Activated T-cell treated with anti-CD3 and anti-CD28 coated beads, Interleukin-2, amount 50 U/mL, for 24 hours (primary cell): ENCODE data around the gene PPTC7.
A peak's percentile ranks its signal among the peaks of the same experiment; 100 is the strongest.
"Not testable (repeated sequence)": the region's sequence is repeated elsewhere in the genome, so short reads cannot be mapped to it uniquely, and the experiment has no call there.

Experiments used
- DNase-seq: peaks from one replicate; pipeline ENCODE4 v3.0.0-alpha.2; 2020
- H3K27ac Mint-ChIP-seq: 2 replicates; pipeline ENCODE4 v1.8.0; 2020; ENCODE audit warnings: mild to moderate bottlenecking, mixed read lengths
- H3K27me3 Mint-ChIP-seq: 2 replicates; pipeline ENCODE4 v1.8.0; 2020; ENCODE audit warnings: mixed read lengths
- H3K36me3 Mint-ChIP-seq: 2 replicates; pipeline ENCODE4 v1.8.0; 2020; ENCODE audit warnings: low read depth, mixed read lengths
- H3K4me1 Mint-ChIP-seq: 2 replicates; pipeline ENCODE4 v1.8.0; 2020; ENCODE audit warnings: low read depth, mixed read lengths
- H3K4me3 Mint-ChIP-seq: 2 replicates; pipeline ENCODE4 v1.8.0; 2020; ENCODE audit warnings: mild to moderate bottlenecking, moderate library complexity, mixed read lengths
- H3K9me3 Mint-ChIP-seq: 2 replicates; pipeline ENCODE4 v1.8.0; 2020; ENCODE audit warnings: mixed read lengths

Gene PPTC7

DNA sequence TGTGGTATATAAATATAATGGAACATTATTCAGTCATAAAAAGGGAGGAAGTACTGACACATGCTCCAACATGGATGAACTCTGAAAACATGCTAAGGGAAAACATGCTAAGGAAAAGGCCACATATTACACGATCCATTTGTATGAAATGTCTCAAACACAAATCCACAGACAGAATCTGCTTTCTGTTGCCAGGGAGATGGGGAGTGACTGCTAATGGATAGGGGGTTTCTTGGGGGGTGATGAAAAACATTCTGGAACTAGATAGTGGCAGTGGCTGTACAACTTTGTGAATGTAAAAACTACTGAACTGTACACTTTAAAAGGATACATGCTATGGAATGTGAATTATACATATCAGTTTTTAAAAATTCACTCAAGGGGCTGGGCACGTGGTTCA, 6.6 kb downstream of the PPTC7 start:
- Mint-ChIP-seq H3K9me3 (peaks cover 9% of the 10 kb centered on the region), H3K27me3 (no peaks in the 10 kb centered on the region), H3K27ac (peak overlapping the region; percentile 100), H3K4me1 (peaks cover 81% of the 10 kb centered on the region), H3K36me3 (peaks cover 46% of the 10 kb centered on the region), H3K4me3 (peak overlapping the region; percentile 92)
- DNase-seq = no peak

DNA sequence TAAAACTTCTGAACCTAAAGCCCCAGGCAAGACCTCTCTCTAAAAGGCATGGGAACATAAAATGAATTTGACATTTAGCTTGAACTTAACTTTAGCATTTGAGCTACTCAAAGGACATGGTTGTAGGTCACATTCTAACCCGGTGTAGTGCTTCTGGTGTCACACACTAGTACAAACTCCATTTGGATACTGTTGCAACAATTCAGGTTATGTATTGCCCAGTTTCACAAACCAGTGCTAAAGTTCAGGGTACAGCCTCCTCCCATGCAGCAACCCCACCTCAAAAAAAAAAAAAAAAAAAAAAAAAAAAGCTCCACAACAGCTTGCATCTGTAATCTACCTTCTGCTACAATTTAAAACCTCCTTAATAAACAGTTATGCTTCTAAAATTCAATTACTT, 7.8 kb downstream of the PPTC7 start:
- H3K4me3 Mint-ChIP-seq = no peak overlapping the region
- peak overlapping the region; percentile 70 for H3K27ac Mint-ChIP-seq
- no peaks in the 10 kb centered on the region for H3K27me3 Mint-ChIP-seq
- H3K4me1 Mint-ChIP-seq = peaks cover 69% of the 10 kb centered on the region
- H3K9me3 Mint-ChIP-seq = peaks cover 11% of the 10 kb centered on the region
- DNase-seq = no peak
- peaks cover 41% of the 10 kb centered on the region for H3K36me3 Mint-ChIP-seq

DNA sequence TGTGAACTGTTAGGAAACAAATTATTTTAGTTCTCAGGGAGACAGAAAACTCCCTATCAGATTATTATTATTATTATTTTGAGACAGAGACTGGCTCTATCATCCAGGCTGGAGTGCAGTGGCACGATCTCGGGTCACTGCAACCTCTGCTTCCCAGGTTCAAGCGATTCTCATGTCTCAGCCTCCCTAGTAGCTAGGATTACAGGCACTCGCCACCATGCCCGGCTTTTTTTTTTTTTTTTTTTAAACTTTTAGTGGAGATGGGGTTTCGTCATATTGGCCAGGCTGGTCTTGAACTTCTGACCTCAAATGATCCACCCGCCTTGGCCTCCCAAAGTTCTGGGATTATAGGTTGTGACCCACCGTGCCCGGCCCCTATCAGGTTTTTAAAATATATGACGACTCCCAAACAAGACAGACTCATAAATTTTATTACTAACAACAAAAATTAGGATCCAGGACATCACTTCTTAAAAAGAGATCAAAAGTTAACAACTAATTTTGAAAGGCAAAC, 8.3 kb downstream of the PPTC7 start:
- DNase-seq, H3K27me3 Mint-ChIP-seq: not testable (repeated sequence)
- peaks cover 12% of the 10 kb centered on the region for H3K9me3 Mint-ChIP-seq
- H3K36me3 Mint-ChIP-seq = peaks cover 39% of the 10 kb centered on the region
- H3K27ac Mint-ChIP-seq = peak overlapping the region; percentile 70
- H3K4me1 Mint-ChIP-seq = peaks cover 65% of the 10 kb centered on the region
- peak overlapping the region; percentile 6 for H3K4me3 Mint-ChIP-seq

DNA sequence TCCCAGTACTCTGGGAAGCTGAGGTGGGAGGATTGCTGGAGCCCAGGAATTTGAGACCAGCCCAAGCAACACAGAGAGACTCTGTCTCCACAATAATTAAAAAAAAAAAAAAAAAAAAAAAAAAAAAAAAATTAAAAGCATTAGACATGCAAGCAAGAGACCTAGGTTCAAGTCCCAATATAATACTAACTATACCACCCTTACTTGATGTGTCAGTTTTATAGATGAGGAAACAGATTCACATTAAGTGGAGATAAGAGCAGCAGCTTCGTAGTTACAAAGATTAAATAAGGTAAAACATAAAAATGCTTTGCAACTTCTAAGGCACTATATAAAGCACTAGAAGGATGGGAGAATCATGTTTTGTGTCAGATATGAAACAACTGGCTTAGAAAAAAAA, 9.1 kb downstream of the PPTC7 start:
- Mint-ChIP-seq H3K36me3 (peaks cover 40% of the 10 kb centered on the region), H3K4me3 (no peak overlapping the region), H3K4me1 (peaks cover 63% of the 10 kb centered on the region), H3K27me3 (no peaks in the 10 kb centered on the region), H3K9me3 (peaks cover 18% of the 10 kb centered on the region), H3K27ac (no peak overlapping the region)
- DNase-seq = no peak

DNA sequence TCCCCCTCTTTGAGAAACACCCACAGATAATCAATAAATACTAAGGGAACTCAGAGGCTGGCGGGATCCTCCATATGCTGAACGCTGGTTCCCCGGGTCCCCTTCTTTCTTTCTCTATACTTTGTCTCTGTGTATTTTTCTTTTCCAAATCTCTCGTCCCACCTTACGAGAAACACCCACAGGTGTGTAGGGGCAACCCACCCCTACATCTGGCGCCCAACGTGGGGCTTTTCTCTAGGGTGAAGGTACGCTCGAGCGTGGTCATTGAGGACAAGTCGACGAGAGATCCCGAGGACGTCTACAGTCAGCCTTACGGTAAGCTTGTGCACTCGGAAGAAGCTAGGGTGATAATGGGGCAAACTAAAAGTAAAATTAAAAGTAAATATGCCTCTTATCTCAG, 12.3 kb downstream of the PPTC7 start:
- Mint-ChIP-seq H3K4me1 (peaks cover 65% of the 10 kb centered on the region), H3K9me3 (peaks cover 18% of the 10 kb centered on the region), H3K36me3 (peaks cover 44% of the 10 kb centered on the region)
- H3K27me3 Mint-ChIP-seq, DNase-seq, H3K27ac Mint-ChIP-seq, H3K4me3 Mint-ChIP-seq: not testable (repeated sequence)

DNA sequence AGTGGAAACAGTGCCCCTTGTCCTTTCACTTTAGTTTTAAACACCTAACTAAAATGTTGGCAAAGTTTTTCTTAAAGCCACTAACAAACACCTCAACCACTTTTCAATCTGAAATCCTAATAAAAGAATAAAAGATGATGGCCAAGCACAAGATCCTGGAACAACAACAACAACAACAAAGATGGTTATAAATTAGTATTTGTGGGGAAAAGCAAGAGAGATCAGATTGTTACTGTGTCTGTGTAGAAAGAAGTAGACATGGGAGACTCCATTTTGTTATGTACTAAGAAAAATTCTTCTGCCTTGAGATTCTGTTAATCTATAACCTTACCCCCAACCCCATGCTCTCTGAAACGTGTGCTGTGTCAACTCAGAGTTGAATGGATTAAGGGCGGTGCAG, 13.3 kb downstream of the PPTC7 start:
- not testable (repeated sequence) for H3K4me3 Mint-ChIP-seq, DNase-seq, H3K27me3 Mint-ChIP-seq
- Mint-ChIP-seq H3K9me3 (peaks cover 18% of the 10 kb centered on the region), H3K27ac (peak overlapping the region; percentile 86), H3K36me3 (peaks cover 46% of the 10 kb centered on the region), H3K4me1 (peaks cover 64% of the 10 kb centered on the region)

DNA sequence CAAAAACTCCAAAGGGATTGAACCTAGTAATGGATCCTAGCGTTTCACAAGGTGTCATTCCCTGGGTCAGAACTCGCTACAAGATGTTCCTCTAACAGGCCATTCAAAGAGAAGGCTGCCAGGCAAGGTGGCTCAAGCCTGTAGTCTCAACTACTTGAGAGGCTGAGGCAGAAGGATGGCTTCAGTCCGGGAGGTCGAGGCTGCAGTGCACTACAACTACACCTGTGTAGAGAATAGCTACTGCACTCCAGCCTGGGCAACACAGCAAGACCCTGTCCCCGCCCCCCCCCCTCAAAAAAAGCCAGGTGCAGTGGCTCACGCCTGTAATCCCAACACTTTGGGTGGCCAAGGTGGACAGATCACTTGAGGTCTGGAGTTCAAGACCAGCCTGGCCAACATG, 14.4 kb downstream of the PPTC7 start:
- H3K9me3 Mint-ChIP-seq = peaks cover 18% of the 10 kb centered on the region
- no peak for DNase-seq
- H3K36me3 Mint-ChIP-seq = peaks cover 44% of the 10 kb centered on the region
- H3K27me3 Mint-ChIP-seq = no peaks in the 10 kb centered on the region
- H3K4me3 Mint-ChIP-seq = no peak overlapping the region
- peaks cover 67% of the 10 kb centered on the region for H3K4me1 Mint-ChIP-seq
- peak overlapping the region; percentile 33 for H3K27ac Mint-ChIP-seq

DNA sequence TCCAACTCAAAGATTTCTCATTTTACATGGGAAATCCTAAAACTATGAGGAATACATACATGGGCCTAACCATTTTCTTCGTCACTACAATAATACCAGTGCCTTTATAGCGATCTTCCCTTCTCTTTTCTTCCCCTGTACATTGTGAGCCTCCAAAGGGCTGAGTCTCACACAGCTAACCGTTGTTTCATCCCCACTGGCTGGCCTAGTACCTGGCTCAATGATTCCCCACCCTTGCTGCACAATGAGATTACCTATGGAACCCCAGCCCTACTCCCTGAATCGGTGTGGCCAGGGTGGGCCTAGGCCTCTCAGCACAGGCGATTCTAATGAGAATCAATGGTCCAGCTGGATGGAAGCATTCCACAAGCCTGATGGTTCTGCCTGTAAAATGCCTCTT, 16.1 kb downstream of the PPTC7 start:
- Mint-ChIP-seq H3K9me3 (peaks cover 14% of the 10 kb centered on the region), H3K4me1 (peaks cover 70% of the 10 kb centered on the region), H3K27me3 (no peaks in the 10 kb centered on the region)

DNA sequence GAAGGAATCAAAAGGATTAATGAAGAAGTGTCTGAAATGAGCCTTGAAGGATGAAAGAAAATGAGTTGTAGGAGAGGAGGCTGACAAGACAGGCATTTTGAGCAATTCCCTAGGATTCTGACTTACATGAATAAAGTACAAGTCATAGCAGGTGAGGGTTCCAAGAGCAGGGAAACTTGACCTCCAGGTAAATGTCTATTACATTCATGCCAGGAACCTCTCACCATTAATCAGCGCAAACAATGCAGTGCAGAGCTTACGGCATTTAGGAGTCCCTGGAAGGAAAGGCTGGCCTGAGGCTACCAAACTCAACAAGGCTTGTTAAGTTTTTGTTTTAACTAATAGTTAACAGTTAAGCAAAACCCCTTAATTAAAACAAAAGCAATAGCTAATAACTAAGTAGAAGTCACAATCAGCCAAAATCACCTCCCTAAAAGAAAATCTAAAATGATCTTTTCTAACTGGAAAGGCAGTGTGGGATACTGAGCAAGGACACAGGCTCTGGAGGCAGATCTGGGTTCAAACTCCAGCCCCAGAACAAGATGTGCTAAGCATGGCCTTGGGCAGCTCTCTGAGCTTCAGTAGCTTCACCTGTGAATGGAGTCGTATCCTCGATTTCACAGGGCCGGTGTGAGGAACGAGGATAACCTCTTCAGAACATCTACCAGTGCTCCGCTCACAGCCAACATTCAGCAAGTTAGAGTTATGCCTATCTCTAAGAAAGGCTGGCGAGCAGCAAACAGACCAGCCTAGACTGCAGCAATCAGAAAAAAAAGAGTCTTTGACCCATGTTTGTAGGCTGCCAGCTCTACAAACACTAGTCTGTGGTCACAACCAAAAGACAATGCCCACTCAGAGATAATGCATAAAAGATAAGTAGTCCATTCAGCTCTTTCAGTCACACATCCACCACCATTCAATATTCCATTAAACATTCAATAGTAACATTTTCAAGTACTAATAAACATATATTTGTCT, 16.9 kb downstream of the PPTC7 start:
- peaks cover 7% of the 10 kb centered on the region for H3K9me3 Mint-ChIP-seq
- H3K27me3 Mint-ChIP-seq = no peaks in the 10 kb centered on the region
- peak overlapping the region; percentile 53 for H3K27ac Mint-ChIP-seq
- no peak overlapping the region for H3K4me3 Mint-ChIP-seq
- H3K4me1 Mint-ChIP-seq = peaks cover 73% of the 10 kb centered on the region
- no peak for DNase-seq
- H3K36me3 Mint-ChIP-seq = peaks cover 32% of the 10 kb centered on the region

More for the DNA sequence above, 16.1 kb downstream of the PPTC7 start:
- Mint-ChIP-seq H3K4me3 (no peak overlapping the region), H3K36me3 (peaks cover 37% of the 10 kb centered on the region), H3K27ac (peak overlapping the region; percentile 33)
- DNase-seq = no peak

DNA sequence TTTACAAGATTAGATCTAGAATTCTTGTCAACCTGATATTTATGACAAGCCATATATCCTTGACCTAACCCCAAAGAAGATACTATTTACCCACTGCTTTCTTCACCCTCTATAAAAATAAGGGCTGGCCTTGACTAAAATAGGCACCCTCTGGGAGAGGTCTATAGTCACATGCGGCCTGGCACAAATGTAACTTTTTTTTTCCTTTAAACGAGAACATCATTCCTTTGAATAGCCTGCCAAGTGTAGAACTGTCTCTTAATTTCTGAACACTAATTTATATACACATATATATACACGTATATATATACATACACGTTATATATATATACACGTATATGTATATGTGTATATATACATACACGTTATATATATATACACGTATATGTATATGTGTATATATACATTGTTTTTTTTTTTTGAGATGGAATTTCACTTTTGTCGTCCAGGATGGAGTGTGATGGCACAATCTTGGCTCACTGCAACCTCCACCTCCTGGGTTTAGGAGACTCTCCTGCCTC, 18.6 kb downstream of the PPTC7 start:
- Mint-ChIP-seq H3K4me1 (peaks cover 82% of the 10 kb centered on the region), H3K27me3 (no peaks in the 10 kb centered on the region), H3K27ac (peak overlapping the region; percentile 95), H3K9me3 (peaks cover 3% of the 10 kb centered on the region), H3K36me3 (peaks cover 36% of the 10 kb centered on the region), H3K4me3 (no peak overlapping the region)
- no peak for DNase-seq

DNA sequence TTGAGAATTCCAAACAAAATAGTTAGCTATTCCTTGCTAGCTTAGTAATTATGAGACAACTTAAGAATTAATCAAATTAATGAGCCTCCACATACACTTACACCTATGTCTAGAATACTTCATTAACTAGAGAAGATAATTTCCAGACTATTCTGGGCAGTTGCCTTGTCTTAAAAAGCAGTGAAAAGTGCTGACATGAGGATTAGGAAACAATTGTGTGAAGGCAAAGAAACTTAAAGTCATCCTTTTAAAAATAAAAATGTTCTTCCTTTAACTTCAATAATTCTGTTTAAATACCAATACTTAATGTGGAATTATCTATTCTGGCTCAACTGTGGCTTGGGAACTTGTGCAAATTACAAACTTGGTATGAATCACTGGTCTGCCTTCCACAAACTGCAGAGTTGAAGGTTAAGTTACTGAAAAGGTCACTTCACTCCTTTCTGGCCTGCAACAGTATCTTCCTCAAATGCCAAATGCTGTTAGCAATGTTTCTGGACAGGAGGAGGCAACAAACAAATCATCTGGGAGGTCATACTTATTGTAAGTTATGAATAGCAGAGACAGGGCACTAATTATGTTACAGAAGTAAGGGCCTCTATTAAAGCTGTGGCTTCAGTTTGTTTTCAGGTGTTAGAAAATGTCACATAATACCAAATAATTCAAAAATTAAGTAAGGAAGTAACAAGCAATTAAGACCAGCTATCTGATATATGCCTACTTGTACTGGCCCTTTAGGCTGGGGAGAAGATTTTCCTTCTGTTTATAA, 19.2 kb downstream of the PPTC7 start:
- Mint-ChIP-seq H3K9me3 (no peaks in the 10 kb centered on the region), H3K4me1 (peaks cover 80% of the 10 kb centered on the region), H3K27me3 (no peaks in the 10 kb centered on the region), H3K36me3 (peaks cover 37% of the 10 kb centered on the region), H3K4me3 (no peak overlapping the region), H3K27ac (peak overlapping the region; percentile 95)
- DNase-seq = no peak

DNA sequence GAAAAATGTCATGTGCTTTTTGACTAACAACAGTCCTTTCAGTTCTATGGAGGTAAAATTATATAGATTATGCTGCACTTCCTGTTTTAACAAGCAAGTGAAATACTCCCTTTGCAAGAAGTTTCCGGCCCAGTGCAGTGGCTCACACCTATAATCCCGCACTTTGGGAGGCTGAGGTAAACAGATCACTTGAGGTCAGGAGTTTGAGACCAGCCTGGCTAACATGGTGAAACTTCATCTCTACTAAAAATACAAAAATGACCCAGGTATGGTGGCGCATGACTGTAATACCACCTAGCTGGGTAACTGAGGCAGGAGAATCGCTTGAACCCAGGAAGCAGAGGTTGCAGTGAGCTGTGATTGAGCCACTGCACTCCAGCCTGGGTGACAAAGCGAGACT, 20.7 kb downstream of the PPTC7 start:
- H3K9me3 Mint-ChIP-seq, H3K27me3 Mint-ChIP-seq, DNase-seq: not testable (repeated sequence)
- Mint-ChIP-seq H3K36me3 (peaks cover 43% of the 10 kb centered on the region), H3K27ac (peak overlapping the region; percentile 95), H3K4me3 (peak overlapping the region; percentile 44), H3K4me1 (peaks cover 81% of the 10 kb centered on the region)

DNA sequence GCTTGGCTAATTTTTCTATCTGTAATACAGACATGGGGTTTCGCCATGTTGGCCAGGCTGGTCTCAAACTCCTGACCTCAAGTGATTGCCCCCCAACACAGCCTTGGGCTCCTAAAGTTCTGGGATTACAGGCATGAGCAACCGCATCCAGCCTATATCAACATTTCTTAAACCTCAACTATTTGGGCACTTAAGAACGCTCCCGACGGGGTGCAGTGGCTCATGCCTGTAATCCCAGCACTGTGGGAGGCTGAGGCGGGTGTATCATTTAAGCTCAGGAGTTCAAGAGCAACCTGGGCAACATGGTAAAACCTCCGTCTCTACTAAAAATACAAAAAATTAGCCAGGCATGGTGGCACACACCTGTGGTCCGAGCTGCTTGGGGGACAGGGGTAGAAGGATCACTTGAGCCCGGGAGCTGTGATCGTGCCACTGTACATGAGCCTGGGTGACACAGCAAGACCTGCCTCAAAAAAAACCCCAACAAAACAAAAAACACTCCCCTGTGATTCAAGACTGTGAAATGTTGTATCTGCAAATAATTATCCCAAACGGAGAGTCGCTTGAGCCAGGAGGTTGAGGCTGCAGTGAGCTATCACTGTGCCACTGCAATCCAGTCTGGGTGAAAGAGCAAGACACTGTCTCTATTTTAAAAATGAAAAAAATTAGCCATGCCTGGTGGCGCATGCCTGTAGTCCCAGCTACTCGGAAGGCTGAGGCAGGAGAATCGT, 21.5 kb downstream of the PPTC7 start:
- Mint-ChIP-seq H3K9me3 (peaks cover 5% of the 10 kb centered on the region), H3K27me3 (no peaks in the 10 kb centered on the region), H3K27ac (peak overlapping the region; percentile 90), H3K36me3 (peaks cover 43% of the 10 kb centered on the region), H3K4me1 (peaks cover 81% of the 10 kb centered on the region), H3K4me3 (peak overlapping the region; percentile 36)
- no peak for DNase-seq

DNA sequence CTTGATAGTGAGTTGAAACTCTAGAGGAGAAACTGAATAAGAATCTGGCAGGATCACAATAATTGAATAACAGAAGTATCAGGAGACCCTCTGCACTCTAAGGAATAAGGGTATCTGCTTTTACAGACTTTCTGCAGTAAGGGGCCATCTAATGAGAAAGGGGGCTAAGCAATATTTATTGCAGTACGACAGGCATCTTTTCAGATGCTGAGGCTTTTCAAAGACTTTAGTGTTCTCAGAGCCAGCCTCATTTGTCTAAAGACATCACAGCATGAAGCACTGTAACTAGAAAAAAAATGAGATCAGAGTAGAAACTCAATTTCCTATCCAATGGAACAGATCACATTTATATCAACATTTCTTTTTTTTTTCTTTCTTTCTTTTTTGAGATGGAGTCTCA, 22.2 kb downstream of the PPTC7 start:
- DNase-seq = no peak
- Mint-ChIP-seq H3K4me3 (no peak overlapping the region), H3K36me3 (peaks cover 43% of the 10 kb centered on the region), H3K27ac (peak overlapping the region; percentile 90), H3K9me3 (peaks cover 5% of the 10 kb centered on the region), H3K27me3 (no peaks in the 10 kb centered on the region), H3K4me1 (peaks cover 81% of the 10 kb centered on the region)
